ENCODE results near the gene CHKB. TPM values are rescaled to one million over a fixed set of nuclear protein-coding genes. Genes with fewer than 3 reads are reported as not detected.

The CHKB gene
- total and polyA plus RNA-seq, 2 donors (not counting 1 experiment from before 2014, with no cell fraction given), result 21.9 to 22.8 TPM

- TF ChIP-seq EZH2 (IDR thresholded peaks at IDR 0.05; ENCODE audit: low read length, missing control alignments), result no peak
- no peak for TF ChIP-seq CTCF (conservative IDR thresholded peaks at IDR 0.05 in 1 of 2, IDR thresholded peaks at IDR 0.05 in 1 of 2; ENCODE audit: low read depth in 1 of 2, low read length in 2 of 2)
- Histone ChIP-seq H2AFZ (ENCODE audit: low read length) (no peak overlapping the region), H3K4me1 (ENCODE audit: control insufficient read depth, extremely low read depth, insufficient read depth, low read length) (peaks cover 3% of the 10 kb centered on the region), H3K36me3 (ENCODE audit: control insufficient read depth, insufficient read depth, low read length) (no peaks in the 10 kb centered on the region), H3K4me2 (ENCODE audit: extremely low read depth, insufficient read depth, low read length) (no peak overlapping the region), H3K79me2 (ENCODE audit: control insufficient read depth, insufficient read depth, low read length) (no peaks in the 10 kb centered on the region), H3K9ac (ENCODE audit: insufficient read depth, low read length) (no peak overlapping the region), H4K20me1 (ENCODE audit: control insufficient read depth, extremely low read depth, insufficient read depth, low read length) (no peaks in the 10 kb centered on the region), H3K27ac (ENCODE audit: insufficient read depth, low read length) (no peak overlapping the region), H3K9me3 (ENCODE audit: control insufficient read depth, insufficient read depth, low read depth, low read length) (no peaks in the 10 kb centered on the region), H3K27me3 (ENCODE audit: control insufficient read depth, insufficient read depth, low read length) (no peaks in the 10 kb centered on the region), H3K4me3 (replicated peaks in 1 of 4; ENCODE audit: control extremely low read depth in 1 of 4, insufficient read depth in 1 of 4, low read depth in 3 of 4, low read length in 4 of 4) (no peak overlapping the region)
- DNase-seq (ENCODE audit: low read depth in 2 of 2), result no peak
Measured at GRCh38 chr22:50567721-50568252, 14.9 kb downstream of the CHKB start.

- Histone ChIP-seq H3K9ac (ENCODE audit: insufficient read depth, low read length) (no peak overlapping the region), H3K9me3 (ENCODE audit: control insufficient read depth, insufficient read depth, low read depth, low read length) (no peaks in the 10 kb centered on the region), H3K4me3 (replicated peaks in 1 of 4; ENCODE audit: control extremely low read depth in 1 of 4, insufficient read depth in 1 of 4, low read depth in 3 of 4, low read length in 4 of 4) (no peak overlapping the region), H3K79me2 (ENCODE audit: control insufficient read depth, insufficient read depth, low read length) (no peaks in the 10 kb centered on the region), H4K20me1 (ENCODE audit: control insufficient read depth, extremely low read depth, insufficient read depth, low read length) (no peaks in the 10 kb centered on the region), H3K27ac (ENCODE audit: insufficient read depth, low read length) (no peak overlapping the region), H3K27me3 (ENCODE audit: control insufficient read depth, insufficient read depth, low read length) (peaks cover 6% of the 10 kb centered on the region), H3K4me1 (ENCODE audit: control insufficient read depth, extremely low read depth, insufficient read depth, low read length) (peaks cover 3% of the 10 kb centered on the region), H2AFZ (ENCODE audit: low read length) (no peak overlapping the region), H3K36me3 (ENCODE audit: control insufficient read depth, insufficient read depth, low read length) (no peaks in the 10 kb centered on the region), H3K4me2 (ENCODE audit: extremely low read depth, insufficient read depth, low read length) (no peak overlapping the region)
- TF ChIP-seq EZH2 (IDR thresholded peaks at IDR 0.05; ENCODE audit: low read length, missing control alignments) (no peak), CTCF (conservative IDR thresholded peaks at IDR 0.05 in 1 of 2, IDR thresholded peaks at IDR 0.05 in 1 of 2; ENCODE audit: low read depth in 1 of 2, low read length in 2 of 2) (no peak)
- DNase-seq (ENCODE audit: low read depth in 2 of 2), result no peak
Measured at GRCh38 chr22:50564289-50564688, 18.4 kb downstream of the CHKB start.

DNA sequence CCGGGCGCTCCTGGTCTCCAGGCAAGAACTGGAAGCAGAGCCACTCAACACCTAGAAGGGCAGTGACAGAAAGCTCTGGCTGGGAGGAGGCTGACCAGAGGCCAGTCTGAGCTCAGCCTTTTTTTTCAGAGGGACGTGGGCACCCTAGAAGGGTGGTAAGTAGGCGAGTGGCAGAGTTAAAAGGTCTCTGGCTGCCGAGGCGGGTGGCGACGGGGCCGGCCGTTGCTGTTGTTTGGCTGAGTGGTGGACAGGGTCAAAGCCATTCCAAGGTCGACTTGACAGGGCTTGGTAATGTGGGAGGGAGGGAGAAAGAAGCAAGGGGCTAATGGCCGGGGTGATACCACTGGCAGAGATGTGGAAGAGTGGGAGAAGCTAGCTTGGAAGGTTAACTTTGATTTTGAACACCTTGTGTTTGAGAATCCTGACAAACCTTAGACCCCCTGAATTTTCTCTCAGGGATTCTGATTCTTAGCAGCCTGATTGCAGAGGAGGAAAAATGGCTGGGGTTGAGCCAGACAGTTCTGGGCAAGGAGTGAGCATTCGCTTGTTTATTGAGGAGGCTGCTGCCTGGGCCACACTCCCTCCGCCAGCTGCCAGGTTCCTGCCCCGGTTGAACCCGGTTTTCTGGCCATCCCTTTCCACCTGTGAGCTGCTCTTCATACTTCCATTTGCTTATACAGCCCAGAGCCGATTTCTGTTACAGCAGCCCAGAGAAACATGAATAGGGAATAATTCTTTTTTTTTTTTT lies 19.1 kb downstream of the CHKB start:
- Histone ChIP-seq H3K9ac (ENCODE audit: insufficient read depth, low read length) (no peak overlapping the region), H3K4me2 (ENCODE audit: extremely low read depth, insufficient read depth, low read length) (peak overlapping the region; percentile 97), H4K20me1 (ENCODE audit: control insufficient read depth, extremely low read depth, insufficient read depth, low read length) (no peaks in the 10 kb centered on the region), H3K9me3 (ENCODE audit: control insufficient read depth, insufficient read depth, low read depth, low read length) (no peaks in the 10 kb centered on the region), H3K27ac (ENCODE audit: insufficient read depth, low read length) (no peak overlapping the region), H3K36me3 (ENCODE audit: control insufficient read depth, insufficient read depth, low read length) (no peaks in the 10 kb centered on the region), H3K4me1 (ENCODE audit: control insufficient read depth, extremely low read depth, insufficient read depth, low read length) (peaks cover 3% of the 10 kb centered on the region), H3K27me3 (ENCODE audit: control insufficient read depth, insufficient read depth, low read length) (peaks cover 6% of the 10 kb centered on the region), H3K4me3 (replicated peaks in 1 of 4; ENCODE audit: control extremely low read depth in 1 of 4, insufficient read depth in 1 of 4, low read depth in 3 of 4, low read length in 4 of 4) (peak overlapping the region; percentile 65 to 84 (median 80)), H3K79me2 (ENCODE audit: control insufficient read depth, insufficient read depth, low read length) (no peaks in the 10 kb centered on the region), H2AFZ (ENCODE audit: low read length) (peak overlapping the region; percentile 97)
- DNase-seq (ENCODE audit: low read depth in 2 of 2), result no peak
- TF ChIP-seq EZH2 (IDR thresholded peaks at IDR 0.05; ENCODE audit: low read length, missing control alignments) (no peak), CTCF (conservative IDR thresholded peaks at IDR 0.05 in 1 of 2, IDR thresholded peaks at IDR 0.05 in 1 of 2; ENCODE audit: low read depth in 1 of 2, low read length in 2 of 2) (no peak)

Measured in fibroblast of lung (primary cell).